HFF-Myc (cell line): Measurements from ENCODE around the gene SH2D7.

Source experiments
- DNase-seq: peaks from one replicate; pipeline ENCODE4 v3.0.0-alpha.2; 2011; ENCODE audit warnings: low read depth; ENCODE audit errors: extremely low read depth
- H3K4me3 ChIP-seq: replicated peaks from 2 replicates; pipeline ENCODE4 v1.5.1; 2011; ENCODE audit warnings: low read depth, mild to moderate bottlenecking, control low read depth, low read length
- TF ChIP-seq, protein P1 (sequence below): IDR thresholded peaks from 2 replicates; pipeline ENCODE4 v1.5.1; 2012; ENCODE audit warnings: mild to moderate bottlenecking, low read depth, low read length, control low read depth; ENCODE audit errors: missing control alignments

The SH2D7 gene

GRCh38 chr15:78108300-78109084 is 16.1 kb downstream of the SH2D7 start:
- H3K4me3 ChIP-seq = no peak overlapping the region
- TF ChIP-seq, protein P1, sequence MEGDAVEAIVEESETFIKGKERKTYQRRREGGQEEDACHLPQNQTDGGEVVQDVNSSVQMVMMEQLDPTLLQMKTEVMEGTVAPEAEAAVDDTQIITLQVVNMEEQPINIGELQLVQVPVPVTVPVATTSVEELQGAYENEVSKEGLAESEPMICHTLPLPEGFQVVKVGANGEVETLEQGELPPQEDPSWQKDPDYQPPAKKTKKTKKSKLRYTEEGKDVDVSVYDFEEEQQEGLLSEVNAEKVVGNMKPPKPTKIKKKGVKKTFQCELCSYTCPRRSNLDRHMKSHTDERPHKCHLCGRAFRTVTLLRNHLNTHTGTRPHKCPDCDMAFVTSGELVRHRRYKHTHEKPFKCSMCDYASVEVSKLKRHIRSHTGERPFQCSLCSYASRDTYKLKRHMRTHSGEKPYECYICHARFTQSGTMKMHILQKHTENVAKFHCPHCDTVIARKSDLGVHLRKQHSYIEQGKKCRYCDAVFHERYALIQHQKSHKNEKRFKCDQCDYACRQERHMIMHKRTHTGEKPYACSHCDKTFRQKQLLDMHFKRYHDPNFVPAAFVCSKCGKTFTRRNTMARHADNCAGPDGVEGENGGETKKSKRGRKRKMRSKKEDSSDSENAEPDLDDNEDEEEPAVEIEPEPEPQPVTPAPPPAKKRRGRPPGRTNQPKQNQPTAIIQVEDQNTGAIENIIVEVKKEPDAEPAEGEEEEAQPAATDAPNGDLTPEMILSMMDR = peak; percentile 96
- peak; percentile 59 for DNase-seq

- DNase-seq = no peak
- H3K4me3 ChIP-seq = no peak overlapping the region
- TF ChIP-seq, protein P1 = no peak
Measured at GRCh38 chr15:78109156-78109555, 16.8 kb downstream of the SH2D7 start.

DNA sequence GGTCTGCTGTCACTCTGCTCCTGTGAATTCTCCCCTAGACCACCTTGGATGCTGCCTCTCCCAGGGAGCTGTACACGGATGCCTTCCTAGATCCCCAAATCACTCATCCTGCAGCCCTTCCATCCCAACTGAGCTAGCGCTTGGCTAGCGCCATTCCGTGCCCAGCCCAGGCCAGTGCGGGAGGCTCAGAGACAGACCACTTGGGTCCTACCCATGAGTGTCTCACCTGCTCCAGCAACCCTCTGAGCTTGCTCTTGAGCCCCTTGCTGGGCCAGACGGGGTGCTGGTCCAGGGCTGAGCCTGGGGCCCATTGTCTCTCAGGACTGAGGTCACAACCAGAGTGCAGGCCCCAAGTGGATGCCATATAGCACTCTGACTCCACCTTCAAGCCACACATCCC is 17.7 kb downstream of the SH2D7 start:
- no peak for DNase-seq
- TF ChIP-seq, protein P1 = no peak

GRCh38 chr15:78110916-78111475 is 18.6 kb downstream of the SH2D7 start:
- TF ChIP-seq, protein P1 = no peak
- no peak overlapping the region for H3K4me3 ChIP-seq
- DNase-seq = no peak

More for the DNA sequence above, 17.7 kb downstream of the SH2D7 start:
- no peak overlapping the region for H3K4me3 ChIP-seq

DNA sequence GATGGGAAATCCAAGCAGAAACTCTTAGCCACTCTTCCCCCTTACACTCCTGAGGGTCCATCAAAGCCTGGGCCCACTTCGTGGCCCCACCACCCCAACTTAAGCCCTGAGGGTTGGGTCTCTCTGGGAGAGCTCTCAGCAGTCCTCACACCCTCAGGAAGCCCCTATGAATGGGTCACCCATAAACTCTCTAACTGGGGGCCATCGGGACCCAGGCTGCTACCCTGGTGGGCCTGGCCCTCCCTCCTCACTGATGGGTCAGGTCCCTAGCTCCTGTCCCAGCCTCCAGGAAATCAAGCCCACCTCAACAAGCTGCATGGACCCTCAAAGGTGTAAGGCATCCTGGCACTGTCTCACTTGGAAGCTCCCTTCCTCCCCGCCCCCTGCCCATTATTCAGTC is 19.4 kb downstream of the SH2D7 start:
- H3K4me3 ChIP-seq = no peak overlapping the region
- no peak for DNase-seq
- TF ChIP-seq, protein P1 = no peak

DNA sequence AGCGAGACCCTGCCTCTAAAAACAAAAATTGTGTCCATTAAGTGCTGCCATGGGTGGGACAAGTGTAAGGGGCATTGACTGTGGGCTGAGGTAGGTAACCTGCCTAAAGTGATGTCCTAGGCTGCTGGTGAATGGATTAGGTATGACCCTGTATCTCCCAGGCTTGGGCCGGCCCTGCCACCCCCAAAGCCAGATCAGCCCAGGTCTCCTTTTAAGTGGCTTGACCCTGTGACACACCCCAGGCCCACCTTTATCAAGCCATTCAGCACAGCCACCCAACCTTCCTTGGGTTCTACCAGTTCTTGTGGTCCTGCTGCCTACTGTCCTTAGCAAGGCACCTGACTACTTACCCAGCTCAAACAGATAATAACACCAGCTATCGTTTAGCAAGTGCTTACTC is 20.2 kb downstream of the SH2D7 start:
- no peak for DNase-seq
- H3K4me3 ChIP-seq = no peak overlapping the region
- TF ChIP-seq, protein P1 = no peak
